Measurements from ENCODE around the gene RSRC1. TPM values are rescaled to one million over a fixed set of nuclear protein-coding genes. Genes with fewer than 3 reads are reported as not detected.

Gene RSRC1
- total and polyA plus RNA-seq, 10 donors = 7.2 to 56.5 (median 33.1) TPM

GRCh38 chr3:158368271-158368670 is 258.4 kb downstream of the RSRC1 start:
- DNase-seq = no peak
- 82 to 92% (median 85%) methylated on average over 2 of the region's 2 CpGs for WGBS, 5 donors
- intact Hi-C loops (cut with DNase I; ENCODE audit: low total_unique reads) = no loop called here
- H3K36me3 ChIP-seq = no peaks in the 10 kb centered on the region
- peaks cover 0 to 20% (median 15%) of the 10 kb centered on the region in 8 donors for H3K9me3 ChIP-seq
- no peak overlapping the region for H3K4me3 ChIP-seq
- H3K27me3 ChIP-seq (replicated peaks in 1 of 7) = no peaks in the 10 kb centered on the region
- H3K4me1 ChIP-seq = no peaks in the 10 kb centered on the region
- no peak overlapping the region for H3K27ac ChIP-seq
- TF ChIP-seq CTCF (IDR thresholded peaks at IDR 0.05 in 8 of 11, conservative IDR thresholded peaks at IDR 0.05 in 3 of 11) (no peak), POLR2A (IDR thresholded peaks at IDR 0.05) (no peak), POLR2AphosphoS5 (IDR thresholded peaks at IDR 0.05) (no peak)

DNA sequence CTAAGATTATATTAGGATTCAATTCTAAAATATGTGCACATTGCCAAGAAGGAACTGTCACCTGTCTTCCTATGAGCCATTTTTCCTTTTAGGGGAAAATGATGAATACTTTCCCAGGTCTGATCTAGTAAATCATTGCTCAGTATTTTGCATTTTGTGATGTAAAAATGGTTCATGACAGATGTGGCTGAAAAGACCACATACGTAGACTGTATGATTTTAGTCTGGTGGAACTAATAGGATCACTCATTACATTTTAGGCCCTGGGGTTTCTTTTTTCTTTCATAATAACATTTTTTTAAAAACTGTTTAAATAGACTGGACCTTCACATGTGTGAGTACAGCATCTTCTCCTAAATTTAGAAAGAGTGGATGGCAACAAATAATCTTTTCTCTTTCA is 259.4 kb downstream of the RSRC1 start:
- H3K4me3 ChIP-seq = no peak overlapping the region
- intact Hi-C loops (cut with DNase I; ENCODE audit: low total_unique reads) = no loop called here
- TF ChIP-seq POLR2A (IDR thresholded peaks at IDR 0.05) (no peak), CTCF (IDR thresholded peaks at IDR 0.05 in 8 of 11, conservative IDR thresholded peaks at IDR 0.05 in 3 of 11) (no peak), POLR2AphosphoS5 (IDR thresholded peaks at IDR 0.05) (no peak)
- 90 to 98% (median 92%) methylated on average over 1 of the region's 1 CpG for WGBS, 5 donors
- H3K27me3 ChIP-seq (replicated peaks in 1 of 7) = no peaks in the 10 kb centered on the region
- no peak for DNase-seq
- H3K27ac ChIP-seq = no peak overlapping the region
- no peaks in the 10 kb centered on the region for H3K4me1 ChIP-seq
- H3K9me3 ChIP-seq = peaks cover 0 to 20% (median 15%) of the 10 kb centered on the region in 8 donors
- H3K36me3 ChIP-seq = no peaks in the 10 kb centered on the region

GRCh38 chr3:158379517-158379916 is 269.6 kb downstream of the RSRC1 start:
- no peak for DNase-seq
- H3K27ac ChIP-seq = no peak overlapping the region
- WGBS, 5 donors = 84 to 98% (median 88%) methylated on average over 4 of the region's 4 CpGs
- intact Hi-C loops (cut with DNase I; ENCODE audit: low total_unique reads) = no loop called here
- no peak overlapping the region for H3K4me3 ChIP-seq
- H3K4me1 ChIP-seq = no peaks in the 10 kb centered on the region
- H3K36me3 ChIP-seq = no peaks in the 10 kb centered on the region
- no peaks in the 10 kb centered on the region for H3K27me3 ChIP-seq (replicated peaks in 1 of 7)
- TF ChIP-seq CTCF (IDR thresholded peaks at IDR 0.05 in 8 of 11, conservative IDR thresholded peaks at IDR 0.05 in 3 of 11) (no peak), POLR2AphosphoS5 (IDR thresholded peaks at IDR 0.05) (no peak), POLR2A (IDR thresholded peaks at IDR 0.05) (no peak)
- no peaks in the 10 kb centered on the region for H3K9me3 ChIP-seq

GRCh38 chr3:158381262-158381868 is 271.5 kb downstream of the RSRC1 start:
- DNase-seq = no peak
- Histone ChIP-seq H3K4me3 (no peak overlapping the region), H3K4me1 (no peaks in the 10 kb centered on the region), H3K27me3 (replicated peaks in 1 of 7) (no peaks in the 10 kb centered on the region), H3K27ac (no peak overlapping the region), H3K36me3 (no peaks in the 10 kb centered on the region), H3K9me3 (no peaks in the 10 kb centered on the region)
- WGBS, 5 donors = 92 to 99% (median 94%) methylated on average over 2 of the region's 2 CpGs
- TF ChIP-seq POLR2AphosphoS5 (IDR thresholded peaks at IDR 0.05) = no peak
- no peak for TF ChIP-seq POLR2A (IDR thresholded peaks at IDR 0.05)
- no peak for TF ChIP-seq CTCF (IDR thresholded peaks at IDR 0.05 in 8 of 11, conservative IDR thresholded peaks at IDR 0.05 in 3 of 11)
- intact Hi-C loops (cut with DNase I; ENCODE audit: low total_unique reads) = no loop called here

All from spleen (tissue), 11 donors.